Measurements from ENCODE around the gene CPAMD8. TPM values are rescaled to one million over a fixed set of nuclear protein-coding genes. Genes with fewer than 3 reads are reported as not detected.

The CPAMD8 gene
- total and polyA plus RNA-seq, 2 experiments from 2014 or later = 7.9 to 17.6 TPM

- no peaks in the 10 kb centered on the region for H3K4me1 ChIP-seq (ENCODE audit: insufficient read depth)
- DNase-seq (ENCODE audit: low spot score) = no peak
- no peak within 1 kb of the TSS for H3K4me2 ChIP-seq
- no peak within 1 kb of the TSS for H2AFZ ChIP-seq
- H3K79me2 ChIP-seq = no peaks in the 10 kb centered on the region
- WGBS (ENCODE audit: low lambda C conversion rate, missing lambda C conversion rate) = 59% methylated on average over 31 of the region's 31 CpGs
- TF ChIP-seq EZH2phosphoT487 (IDR thresholded peaks at IDR 0.05; ENCODE audit: low read depth, severe bottlenecking, unreplicated experiment) = no peak
- TF ChIP-seq, protein P1, sequence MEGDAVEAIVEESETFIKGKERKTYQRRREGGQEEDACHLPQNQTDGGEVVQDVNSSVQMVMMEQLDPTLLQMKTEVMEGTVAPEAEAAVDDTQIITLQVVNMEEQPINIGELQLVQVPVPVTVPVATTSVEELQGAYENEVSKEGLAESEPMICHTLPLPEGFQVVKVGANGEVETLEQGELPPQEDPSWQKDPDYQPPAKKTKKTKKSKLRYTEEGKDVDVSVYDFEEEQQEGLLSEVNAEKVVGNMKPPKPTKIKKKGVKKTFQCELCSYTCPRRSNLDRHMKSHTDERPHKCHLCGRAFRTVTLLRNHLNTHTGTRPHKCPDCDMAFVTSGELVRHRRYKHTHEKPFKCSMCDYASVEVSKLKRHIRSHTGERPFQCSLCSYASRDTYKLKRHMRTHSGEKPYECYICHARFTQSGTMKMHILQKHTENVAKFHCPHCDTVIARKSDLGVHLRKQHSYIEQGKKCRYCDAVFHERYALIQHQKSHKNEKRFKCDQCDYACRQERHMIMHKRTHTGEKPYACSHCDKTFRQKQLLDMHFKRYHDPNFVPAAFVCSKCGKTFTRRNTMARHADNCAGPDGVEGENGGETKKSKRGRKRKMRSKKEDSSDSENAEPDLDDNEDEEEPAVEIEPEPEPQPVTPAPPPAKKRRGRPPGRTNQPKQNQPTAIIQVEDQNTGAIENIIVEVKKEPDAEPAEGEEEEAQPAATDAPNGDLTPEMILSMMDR (IDR thresholded peaks at IDR 0.05; ENCODE audit: poor library complexity) = no peak
- TF ChIP-seq EZH2 (IDR thresholded peaks at IDR 0.05; ENCODE audit: borderline replicate concordance) = no peak
- H4K20me1 ChIP-seq (ENCODE audit: insufficient read depth, poor library complexity, severe bottlenecking) = no peaks in the 10 kb centered on the region
- no peaks in the 10 kb centered on the region for H3K36me3 ChIP-seq (replicated peaks; ENCODE audit: insufficient read depth, low read depth)
- no peak within 1 kb of the TSS for H3K27ac ChIP-seq
- no peaks in the 10 kb centered on the region for H3K9me3 ChIP-seq (ENCODE audit: low read depth)
- no peak within 1 kb of the TSS for H3K4me3 ChIP-seq
- H3K9me2 ChIP-seq (replicated peaks; ENCODE audit: insufficient read depth) = no peaks in the 10 kb centered on the region
- H3K27me3 ChIP-seq = no peaks in the 10 kb centered on the region
These were observed 137.8 kb downstream of the CPAMD8 start, which contains the start of gene F2RL3 for GRCh38 chr19:16888629-16889365. TSS of gene F2RL3 (plus strand) at chr19:16888999. CDS start at chr19:16889190, 191 bp downstream.

GRCh38 chr19:16887353-16888265 is 139.0 kb downstream of the CPAMD8 start:
- no peak overlapping the region for H2AFZ ChIP-seq
- H3K9me2 ChIP-seq (replicated peaks; ENCODE audit: insufficient read depth) = no peaks in the 10 kb centered on the region
- no peaks in the 10 kb centered on the region for H3K9me3 ChIP-seq (ENCODE audit: low read depth)
- no peaks in the 10 kb centered on the region for H3K79me2 ChIP-seq
- no peak overlapping the region for H3K27ac ChIP-seq
- H3K4me3 ChIP-seq = no peak overlapping the region
- no peak for DNase-seq (ENCODE audit: low spot score)
- H4K20me1 ChIP-seq (ENCODE audit: insufficient read depth, poor library complexity, severe bottlenecking) = no peaks in the 10 kb centered on the region
- no peaks in the 10 kb centered on the region for H3K4me1 ChIP-seq (ENCODE audit: insufficient read depth)
- no peak overlapping the region for H3K4me2 ChIP-seq
- WGBS (ENCODE audit: low lambda C conversion rate, missing lambda C conversion rate) = 80% methylated on average over 17 of the region's 17 CpGs
- no peaks in the 10 kb centered on the region for H3K27me3 ChIP-seq
- TF ChIP-seq EZH2phosphoT487 (IDR thresholded peaks at IDR 0.05; ENCODE audit: low read depth, severe bottlenecking, unreplicated experiment) = no peak
- no peak for TF ChIP-seq EZH2 (IDR thresholded peaks at IDR 0.05; ENCODE audit: borderline replicate concordance)
- TF ChIP-seq, protein P1 (IDR thresholded peaks at IDR 0.05; ENCODE audit: poor library complexity) = no peak
- H3K36me3 ChIP-seq (replicated peaks; ENCODE audit: insufficient read depth, low read depth) = no peaks in the 10 kb centered on the region

DNA sequence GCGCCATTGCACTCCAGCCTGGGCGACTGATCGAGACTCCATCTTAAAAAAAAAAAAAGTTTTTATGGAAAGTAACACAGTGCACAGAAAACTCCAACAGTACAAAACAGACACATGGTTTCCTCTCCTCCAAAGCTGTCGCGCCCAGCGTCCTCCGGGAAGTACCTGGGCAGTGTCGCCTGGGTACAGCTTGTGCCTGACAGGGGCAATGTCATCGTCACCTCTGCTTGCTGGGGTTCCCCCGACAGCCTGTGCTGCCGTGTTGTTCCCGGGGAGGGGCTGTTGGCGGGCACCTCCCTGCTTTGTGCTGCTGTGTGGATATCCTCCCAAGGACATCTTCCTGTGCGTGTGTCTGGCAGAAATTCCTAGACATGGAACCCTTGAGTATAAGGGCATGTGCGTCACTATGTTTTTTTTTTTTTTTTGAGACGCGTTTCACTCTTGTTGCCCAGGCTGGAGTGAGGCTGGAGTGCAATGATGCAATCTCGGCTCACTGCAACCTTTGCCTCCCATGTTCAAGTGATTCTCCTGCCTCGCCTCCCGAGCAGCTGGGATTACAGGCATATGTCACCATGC is 140.2 kb downstream of the CPAMD8 start:
- 75% methylated on average over 20 of the region's 20 CpGs for WGBS (ENCODE audit: low lambda C conversion rate, missing lambda C conversion rate)
- no peak overlapping the region for H3K4me3 ChIP-seq
- H3K4me1 ChIP-seq (ENCODE audit: insufficient read depth) = no peaks in the 10 kb centered on the region
- no peaks in the 10 kb centered on the region for H3K9me3 ChIP-seq (ENCODE audit: low read depth)
- H2AFZ ChIP-seq = no peak overlapping the region
- TF ChIP-seq EZH2phosphoT487 (IDR thresholded peaks at IDR 0.05; ENCODE audit: low read depth, severe bottlenecking, unreplicated experiment) = no peak
- no peak for TF ChIP-seq EZH2 (IDR thresholded peaks at IDR 0.05; ENCODE audit: borderline replicate concordance)
- TF ChIP-seq, protein P1 (IDR thresholded peaks at IDR 0.05; ENCODE audit: poor library complexity) = no peak
- no peaks in the 10 kb centered on the region for H3K27me3 ChIP-seq
- no peak overlapping the region for H3K4me2 ChIP-seq
- H3K27ac ChIP-seq = peak overlapping the region; percentile 57
- H4K20me1 ChIP-seq (ENCODE audit: insufficient read depth, poor library complexity, severe bottlenecking) = no peaks in the 10 kb centered on the region
- no peaks in the 10 kb centered on the region for H3K79me2 ChIP-seq
- no peaks in the 10 kb centered on the region for H3K9me2 ChIP-seq (replicated peaks; ENCODE audit: insufficient read depth)
- peak; percentile 31 for DNase-seq (ENCODE audit: low spot score)
- no peaks in the 10 kb centered on the region for H3K36me3 ChIP-seq (replicated peaks; ENCODE audit: insufficient read depth, low read depth)
